H1 (cell line): Measurements from ENCODE around the gene FMC1. TPM values are rescaled to one million over a fixed set of nuclear protein-coding genes. Genes with fewer than 3 reads are reported as not detected.

ENCODE experiments used
- BRCA1 ChIP-seq: IDR thresholded peaks from 2 replicates; pipeline ENCODE4 v1.6.1; 2012; ENCODE audit warnings: low read depth, low read length, improper control_type of control experiment
- CEBPB ChIP-seq: IDR thresholded peaks from 2 replicates; pipeline ENCODE4 v1.6.1; 2012; ENCODE audit warnings: low read depth, low read length
- CHD2 ChIP-seq: IDR thresholded peaks from 2 replicates; pipeline ENCODE4 v1.6.1; 2012; ENCODE audit warnings: low read length, improper control_type of control experiment
- CREB1 ChIP-seq: IDR thresholded peaks from 2 replicates; pipeline ENCODE4 v1.6.1; 2012; ENCODE audit warnings: inconsistent platforms
- CTCF ChIP-seq, 3 experiments: IDR thresholded peaks; 1 replicate in 2 of 3; 2 replicates in 1 of 3; pipeline versions ENCODE4 v1.5.1 to v1.6.1; 2011; ENCODE audit warnings: low read length in 3 of 3, mild to moderate bottlenecking in 3 of 3, inconsistent platforms in 2 of 3, low read depth in 1 of 3, moderate library complexity in 1 of 3; ENCODE audit not compliant: insufficient read depth in 1 of 3; ENCODE audit errors: control extremely low read depth in 1 of 3
- EZH2 ChIP-seq: fragments of 200-600 bp; sonication (generic); IDR thresholded peaks from 2 replicates; pipeline ENCODE4 v1.7.1; 2012; ENCODE audit warnings: low read depth, mild to moderate bottlenecking, moderate library complexity, low read length, inconsistent platforms; ENCODE audit not compliant: severe bottlenecking
- GABPA ChIP-seq: IDR thresholded peaks from 2 replicates; pipeline ENCODE4 v1.6.1; 2011; ENCODE audit warnings: mild to moderate bottlenecking, low read length, moderate library complexity, borderline replicate concordance; ENCODE audit not compliant: insufficient read depth
- JUN ChIP-seq: IDR thresholded peaks from 2 replicates; pipeline ENCODE4 v1.6.1; 2011; ENCODE audit warnings: low read depth, mild to moderate bottlenecking, improper control_type of control experiment, low read length
- JUND ChIP-seq: IDR thresholded peaks from 2 replicates; pipeline ENCODE4 v1.6.1; 2011; ENCODE audit warnings: mild to moderate bottlenecking, improper control_type of control experiment, low read length
- MAFK ChIP-seq: IDR thresholded peaks from 2 replicates; pipeline ENCODE4 v1.6.1; 2012; ENCODE audit warnings: low read depth, mild to moderate bottlenecking, improper control_type of control experiment, low read length
- MAX ChIP-seq: IDR thresholded peaks from 2 replicates; pipeline ENCODE4 v1.6.1; 2012; ENCODE audit warnings: inconsistent platforms
- POLR2AphosphoS5 ChIP-seq: IDR thresholded peaks from 2 replicates; pipeline ENCODE4 v1.6.1; 2011; ENCODE audit warnings: low read depth, low read length
- POU5F1 ChIP-seq: IDR thresholded peaks from 2 replicates; pipeline ENCODE4 v1.6.1; 2011; ENCODE audit warnings: low read depth, mild to moderate bottlenecking, low read length, moderate library complexity
- RAD21 ChIP-seq, 2 experiments: IDR thresholded peaks in 1 of 2; conservative IDR thresholded peaks in 1 of 2; 2 replicates each; pipeline ENCODE4 v1.6.1; 2011; ENCODE audit warnings: low read depth in 2 of 2, low read length in 2 of 2, improper control_type of control experiment in 1 of 2, inconsistent platforms in 1 of 2, mild to moderate bottlenecking in 1 of 2, moderate library complexity in 1 of 2
- RNF2 ChIP-seq: fragments of 200-900, 300-1000 bp; sonication (generic); IDR thresholded peaks from 2 replicates; pipeline ENCODE4 v1.7.1; 2016; ENCODE audit warnings: borderline replicate concordance, low read depth, mild to moderate bottlenecking, antibody characterized with exemption, low read length; ENCODE audit not compliant: poor library complexity, severe bottlenecking; ENCODE audit errors: missing control alignments
- SIRT6 ChIP-seq: IDR thresholded peaks from one replicate; pipeline ENCODE4 v1.7.1; 2012; ENCODE audit warnings: low read length, inconsistent platforms
- TAF1 ChIP-seq: IDR thresholded peaks from 2 replicates; pipeline ENCODE4 v1.6.1; 2011; ENCODE audit warnings: mild to moderate bottlenecking, low read depth, low read length
- TEAD4 ChIP-seq: IDR thresholded peaks from 2 replicates; pipeline ENCODE4 v1.6.1; 2012; ENCODE audit warnings: low read depth, low read length, inconsistent platforms, mixed read lengths
- USF2 ChIP-seq: IDR thresholded peaks from 2 replicates; pipeline ENCODE4 v1.6.1; 2011; ENCODE audit warnings: low read length, improper control_type of control experiment
- ZNF274 ChIP-seq: IDR thresholded peaks from 2 replicates; pipeline ENCODE4 v1.7.0; 2012; ENCODE audit warnings: low read length, borderline replicate concordance; ENCODE audit errors: extremely low read depth
- polyA plus RNA-seq, 7 experiments: library from polyadenylated mRNA; depleted of rRNA in 3 of 7; stranded (reverse) in 5 of 7; unstranded in 2 of 7; fragments of >200 nt in 5 of 7; fragments of 200-250 nt in 2 of 7; gene quantifications; 1 replicate in 5 of 7; 2 replicates in 1 of 7; 4 replicates in 1 of 7; pipeline versions ENCODE4 v1.2.1 to v1.2.3, GENCODE V29; 2011 to 2013; ENCODE audit warnings: missing spikeins in 2 of 7, mixed read lengths in 2 of 7
- total RNA-seq: library from RNA; stranded (reverse); fragmentation: NEBNext Ultra II Directional; extraction: Animal tissue kit (Norgen Biotek cat#: 25700); gene quantifications from 2 replicates; pipeline ENCODE4 v1.2.1, GENCODE V29; 2021

Gene FMC1
- total and polyA plus RNA-seq, 2 of the 8 experiments (the other 6 are each of a cell fraction or from before 2014, with no cell fraction given): 15.8 to 28.4 TPM

- TF ChIP-seq TEAD4: no peak
- TF ChIP-seq CTCF (IDR thresholded peaks at IDR 0.05; ENCODE audit: control extremely low read depth in 1 of 3, insufficient read depth in 1 of 3, low read depth in 1 of 3, low read length in 3 of 3): peak; percentile 21 to 33 (median 27)
- TF ChIP-seq JUN: no peak
- TF ChIP-seq JUND: peak; percentile 88
- TF ChIP-seq MAX: no peak; the same call in 1 of the 2 replicates
- TF ChIP-seq CREB1: peak; percentile 96
- no peak for TF ChIP-seq EZH2
- TF ChIP-seq POU5F1: no peak
- peak; percentile 77; the same call in 1 of the 2 replicates for TF ChIP-seq POLR2AphosphoS5
- peak in 1 of 2 experiments; percentile 29; a peak in 2 of 4 replicates for TF ChIP-seq RAD21 (IDR thresholded peaks at IDR 0.05 in 1 of 2, conservative IDR thresholded peaks at IDR 0.05 in 1 of 2; ENCODE audit: low read depth in 2 of 2, low read length in 2 of 2)
- no peak for TF ChIP-seq RNF2
- no peak for TF ChIP-seq USF2
- no peak; the same call in 1 of the 2 replicates for TF ChIP-seq MAFK
- TF ChIP-seq TAF1: peak; percentile 92
- no peak for TF ChIP-seq BRCA1
- TF ChIP-seq ZNF274: no peak
- TF ChIP-seq GABPA: no peak
- TF ChIP-seq SIRT6: no peak
- no peak for TF ChIP-seq CEBPB
- TF ChIP-seq CHD2: 0 out of 2 replicates have a peak, but pooled peaks have one; percentile 39
Measured at GRCh38 chr7:139341058-139341775, at the start of gene FMC1 (continued).
